ENCODE data around the gene BEND5. TPM values are rescaled to one million over a fixed set of nuclear protein-coding genes. Genes with fewer than 3 reads are reported as not detected.

BEND5 gene
- total and polyA plus RNA-seq, 2 donors, result 21.8 to 50.2 TPM

DNA sequence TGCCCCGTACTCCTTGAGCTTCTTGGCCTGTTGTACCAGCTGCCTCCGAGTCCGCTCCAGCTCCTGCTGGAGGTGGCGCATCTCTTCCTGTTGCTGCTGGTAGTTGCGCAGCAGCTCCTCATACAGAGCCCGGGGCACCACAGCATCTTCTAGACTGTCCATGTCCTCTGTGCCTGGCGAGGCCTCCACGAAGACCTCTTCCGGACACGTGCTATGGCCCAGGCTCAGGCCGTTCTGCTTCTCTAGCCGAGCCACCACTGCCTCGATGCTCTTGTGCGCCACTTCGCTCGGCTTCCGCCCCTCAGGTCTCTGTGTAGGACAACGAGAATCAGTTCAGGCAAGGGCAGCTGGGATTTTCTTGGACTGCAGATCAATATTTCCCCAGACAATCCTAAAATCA lies 17.7 kb downstream of the BEND5 start:
- WGBS, result 99% methylated on average over 18 of the region's 18 CpGs
- Histone ChIP-seq H3K4me1 (ENCODE audit: control insufficient read depth in 2 of 2, insufficient read depth in 2 of 2, low read length in 2 of 2) (no peaks in the 10 kb centered on the region), H3K27me3 (ENCODE audit: control insufficient read depth in 2 of 2, insufficient read depth in 1 of 2, low read length in 1 of 2) (no peaks in the 10 kb centered on the region), H3K27ac (ENCODE audit: low read depth in 1 of 2, low read length in 1 of 2) (no peak overlapping the region), H3K9me3 (ENCODE audit: control insufficient read depth in 2 of 2, insufficient read depth in 1 of 2, low read length in 1 of 2) (no peaks in the 10 kb centered on the region), H3K36me3 (ENCODE audit: control insufficient read depth in 2 of 2, insufficient read depth in 2 of 2, low read length in 1 of 2) (peaks cover 29 to 52% of the 10 kb centered on the region in 2 donors), H3K4me3 (ENCODE audit: low read length in 2 of 2) (no peak overlapping the region)
- DNase-seq (ENCODE audit: low read depth in 6 of 9, low spot score in 9 of 9), result no peak

DNA sequence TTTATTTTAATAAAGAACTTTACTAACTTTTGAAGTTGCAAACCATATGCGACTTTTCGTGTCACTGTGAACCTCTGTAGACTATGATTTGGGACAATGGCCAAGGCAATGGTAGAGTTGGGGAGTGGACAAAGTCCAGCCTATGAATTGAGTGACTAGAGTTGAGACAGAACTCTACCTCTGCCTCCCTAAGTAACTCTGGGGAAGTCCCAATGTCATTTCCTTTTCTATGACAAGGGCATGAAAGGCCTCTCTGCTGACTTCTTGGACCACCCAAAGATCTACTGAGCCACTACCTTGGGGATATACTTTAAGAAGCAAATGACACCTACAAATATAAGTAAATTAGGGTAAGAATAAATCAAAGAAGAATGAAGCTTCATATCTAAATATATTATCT lies 19.3 kb downstream of the BEND5 start:
- 97% methylated on average over 2 of the region's 2 CpGs for WGBS
- no peaks in the 10 kb centered on the region for H3K27me3 ChIP-seq (ENCODE audit: control insufficient read depth in 2 of 2, insufficient read depth in 1 of 2, low read length in 1 of 2)
- H3K36me3 ChIP-seq (ENCODE audit: control insufficient read depth in 2 of 2, insufficient read depth in 2 of 2, low read length in 1 of 2), result peaks cover 32 to 56% of the 10 kb centered on the region in 2 donors
- DNase-seq (ENCODE audit: low read depth in 6 of 9, low spot score in 9 of 9), result no peak
- no peak overlapping the region for H3K27ac ChIP-seq (ENCODE audit: low read depth in 1 of 2, low read length in 1 of 2)
- no peak overlapping the region for H3K4me3 ChIP-seq (ENCODE audit: low read length in 2 of 2)
- H3K9me3 ChIP-seq (ENCODE audit: control insufficient read depth in 2 of 2, insufficient read depth in 1 of 2, low read length in 1 of 2), result no peaks in the 10 kb centered on the region
- no peaks in the 10 kb centered on the region for H3K4me1 ChIP-seq (ENCODE audit: control insufficient read depth in 2 of 2, insufficient read depth in 2 of 2, low read length in 2 of 2)

DNA sequence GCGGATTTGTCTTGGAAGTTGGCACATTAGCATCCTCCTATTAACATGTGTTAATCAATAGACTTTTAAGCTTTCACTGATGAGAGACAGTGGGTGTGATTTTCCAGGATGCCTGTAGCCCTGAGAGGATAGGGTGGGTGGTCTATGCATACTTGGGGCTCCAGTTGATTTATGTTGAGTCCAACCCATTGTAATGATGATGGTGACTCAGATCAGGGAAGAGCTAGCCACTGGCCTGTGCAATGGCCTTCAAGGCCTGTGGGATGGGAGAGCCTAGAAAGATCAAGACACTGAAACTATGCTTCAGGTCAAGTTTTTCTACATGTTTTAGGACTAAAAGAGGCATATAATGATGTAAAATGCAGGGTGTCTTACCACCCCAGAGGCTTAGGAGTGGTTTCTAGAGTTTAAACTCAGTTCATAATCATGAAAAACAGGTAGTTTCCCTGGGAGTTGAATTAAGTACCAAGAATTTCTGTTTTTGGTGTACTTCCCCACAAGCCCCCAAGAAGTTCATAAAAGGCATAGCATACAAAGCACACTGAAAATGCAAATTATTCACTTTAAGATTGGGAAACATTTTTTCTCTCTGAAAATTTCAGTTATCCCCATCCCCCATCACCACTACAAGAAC lies 19.9 kb downstream of the BEND5 start:
- 100% methylated on average over 1 of the region's 1 CpG for WGBS
- no peak for DNase-seq (ENCODE audit: low read depth in 6 of 9, low spot score in 9 of 9)
- peaks cover 32 to 56% of the 10 kb centered on the region in 2 donors for H3K36me3 ChIP-seq (ENCODE audit: control insufficient read depth in 2 of 2, insufficient read depth in 2 of 2, low read length in 1 of 2)
- H3K27me3 ChIP-seq (ENCODE audit: control insufficient read depth in 2 of 2, insufficient read depth in 1 of 2, low read length in 1 of 2), result no peaks in the 10 kb centered on the region
- H3K4me3 ChIP-seq (ENCODE audit: low read length in 2 of 2), result no peak overlapping the region
- no peaks in the 10 kb centered on the region for H3K4me1 ChIP-seq (ENCODE audit: control insufficient read depth in 2 of 2, insufficient read depth in 2 of 2, low read length in 2 of 2)
- no peak overlapping the region for H3K27ac ChIP-seq (ENCODE audit: low read depth in 1 of 2, low read length in 1 of 2)
- no peaks in the 10 kb centered on the region for H3K9me3 ChIP-seq (ENCODE audit: control insufficient read depth in 2 of 2, insufficient read depth in 1 of 2, low read length in 1 of 2)

DNA sequence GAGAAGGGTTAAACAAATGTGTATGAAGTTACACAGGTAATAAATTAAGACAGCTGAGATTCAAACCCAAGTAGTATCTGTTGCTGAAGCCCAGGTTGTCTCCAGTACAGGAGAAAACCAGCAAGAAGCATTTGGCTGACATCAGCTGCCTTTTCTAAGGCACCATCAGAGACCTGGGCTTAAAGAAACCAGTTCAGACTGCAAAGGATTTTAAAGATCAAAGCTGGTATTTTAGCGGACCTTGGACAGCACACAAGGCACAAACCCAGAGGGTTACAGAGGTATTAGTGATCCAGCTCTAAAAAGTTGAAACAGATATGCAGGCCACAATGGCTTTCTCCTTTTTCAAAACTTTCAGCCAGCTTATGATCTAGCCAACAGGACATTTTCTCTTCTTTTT lies 23.4 kb downstream of the BEND5 start:
- no peak for DNase-seq (ENCODE audit: low read depth in 6 of 9, low spot score in 9 of 9)
- no peak overlapping the region for H3K27ac ChIP-seq (ENCODE audit: low read depth in 1 of 2, low read length in 1 of 2)
- H3K4me3 ChIP-seq (ENCODE audit: low read length in 2 of 2), result no peak overlapping the region
- no peaks in the 10 kb centered on the region for H3K27me3 ChIP-seq (ENCODE audit: control insufficient read depth in 2 of 2, insufficient read depth in 1 of 2, low read length in 1 of 2)
- 94% methylated on average over 1 of the region's 1 CpG for WGBS
- peaks cover 25 to 47% of the 10 kb centered on the region in 2 donors for H3K36me3 ChIP-seq (ENCODE audit: control insufficient read depth in 2 of 2, insufficient read depth in 2 of 2, low read length in 1 of 2)
- no peaks in the 10 kb centered on the region for H3K4me1 ChIP-seq (ENCODE audit: control insufficient read depth in 2 of 2, insufficient read depth in 2 of 2, low read length in 2 of 2)
- H3K9me3 ChIP-seq (ENCODE audit: control insufficient read depth in 2 of 2, insufficient read depth in 1 of 2, low read length in 1 of 2), result no peaks in the 10 kb centered on the region

DNA sequence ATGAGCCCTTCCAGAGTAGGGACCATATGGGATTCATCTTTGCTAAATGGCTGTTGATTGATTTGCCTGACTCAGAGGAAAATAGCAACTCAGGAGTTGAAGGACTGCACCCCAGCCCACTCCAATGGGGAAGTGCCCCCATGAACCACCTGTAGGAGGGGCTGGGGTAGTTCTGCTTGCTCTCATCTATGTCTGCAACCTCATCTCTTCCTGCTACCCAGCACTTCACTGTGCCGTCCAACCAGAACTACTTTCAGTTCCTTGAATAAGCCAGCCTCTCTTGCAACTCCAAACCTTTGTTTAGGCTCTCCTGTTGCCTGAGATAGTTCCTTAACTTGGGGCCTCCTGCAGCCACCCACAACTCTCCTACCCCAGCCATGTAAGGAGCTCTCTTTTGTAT lies 26.6 kb downstream of the BEND5 start:
- H3K4me1 ChIP-seq (ENCODE audit: control insufficient read depth in 2 of 2, insufficient read depth in 2 of 2, low read length in 2 of 2), result no peaks in the 10 kb centered on the region
- H3K4me3 ChIP-seq (ENCODE audit: low read length in 2 of 2), result no peak overlapping the region
- DNase-seq (ENCODE audit: low read depth in 6 of 9, low spot score in 9 of 9), result peak in 1 of 9 donors; percentile 2
- no peaks in the 10 kb centered on the region for H3K9me3 ChIP-seq (ENCODE audit: control insufficient read depth in 2 of 2, insufficient read depth in 1 of 2, low read length in 1 of 2)
- H3K27ac ChIP-seq (ENCODE audit: low read depth in 1 of 2, low read length in 1 of 2), result no peak overlapping the region
- 79% methylated on average over 1 of the region's 1 CpG for WGBS
- H3K27me3 ChIP-seq (ENCODE audit: control insufficient read depth in 2 of 2, insufficient read depth in 1 of 2, low read length in 1 of 2), result no peaks in the 10 kb centered on the region
- H3K36me3 ChIP-seq (ENCODE audit: control insufficient read depth in 2 of 2, insufficient read depth in 2 of 2, low read length in 1 of 2), result peaks cover 21 to 25% of the 10 kb centered on the region in 2 donors

DNA sequence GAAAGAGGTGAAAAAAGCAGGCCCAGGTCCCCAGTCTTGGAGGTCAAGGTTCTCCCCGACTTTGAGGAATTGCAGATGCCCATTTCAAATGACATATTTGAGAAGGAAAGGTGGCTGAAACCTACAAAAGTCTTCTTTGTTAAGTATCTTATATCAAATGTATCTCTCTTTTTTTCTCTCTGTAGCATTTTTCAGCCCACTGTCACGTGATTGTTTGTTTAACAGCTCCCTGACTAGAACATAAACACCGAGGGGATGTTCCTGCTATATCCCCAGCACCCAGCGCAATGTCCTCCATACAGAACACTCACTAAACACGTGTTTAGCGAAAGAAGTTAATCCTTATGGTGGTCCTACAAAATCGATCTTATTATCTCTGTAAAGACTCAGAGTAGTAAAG lies 27.6 kb downstream of the BEND5 start:
- Histone ChIP-seq H3K4me1 (ENCODE audit: control insufficient read depth in 2 of 2, insufficient read depth in 2 of 2, low read length in 2 of 2) (peaks cover 0 to 2% of the 10 kb centered on the region in 2 donors), H3K27ac (ENCODE audit: low read depth in 1 of 2, low read length in 1 of 2) (no peak overlapping the region), H3K36me3 (ENCODE audit: control insufficient read depth in 2 of 2, insufficient read depth in 2 of 2, low read length in 1 of 2) (peaks cover 17 to 32% of the 10 kb centered on the region in 2 donors), H3K9me3 (ENCODE audit: control insufficient read depth in 2 of 2, insufficient read depth in 1 of 2, low read length in 1 of 2) (no peaks in the 10 kb centered on the region), H3K4me3 (ENCODE audit: low read length in 2 of 2) (no peak overlapping the region), H3K27me3 (ENCODE audit: control insufficient read depth in 2 of 2, insufficient read depth in 1 of 2, low read length in 1 of 2) (no peaks in the 10 kb centered on the region)
- DNase-seq (ENCODE audit: low read depth in 6 of 9, low spot score in 9 of 9), result no peak
- WGBS, result 95% methylated on average over 7 of the region's 7 CpGs

DNA sequence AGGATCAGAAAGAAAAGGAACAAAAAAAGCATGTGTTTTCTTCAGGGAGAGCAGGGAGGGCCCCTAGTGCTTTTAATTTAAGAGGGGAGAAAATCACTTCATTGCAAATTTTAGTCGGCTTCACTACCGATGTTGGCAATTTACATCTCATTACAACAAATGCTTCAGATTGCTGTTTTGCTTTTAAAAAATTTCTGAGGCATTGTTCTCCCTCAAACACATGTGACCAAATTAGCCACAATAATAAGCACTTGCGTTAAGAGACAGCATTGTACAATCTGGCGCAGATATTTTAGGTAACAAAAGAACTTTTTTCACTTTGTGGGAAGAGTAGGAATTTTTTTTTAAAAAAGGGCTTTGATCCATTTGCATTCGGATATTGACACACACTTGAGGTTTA lies 29.8 kb downstream of the BEND5 start:
- peaks cover 14 to 30% of the 10 kb centered on the region in 2 donors for H3K36me3 ChIP-seq (ENCODE audit: control insufficient read depth in 2 of 2, insufficient read depth in 2 of 2, low read length in 1 of 2)
- no peak for DNase-seq (ENCODE audit: low read depth in 6 of 9, low spot score in 9 of 9)
- no peak overlapping the region for H3K27ac ChIP-seq (ENCODE audit: low read depth in 1 of 2, low read length in 1 of 2)
- no peaks in the 10 kb centered on the region for H3K9me3 ChIP-seq (ENCODE audit: control insufficient read depth in 2 of 2, insufficient read depth in 1 of 2, low read length in 1 of 2)
- H3K4me1 ChIP-seq (ENCODE audit: control insufficient read depth in 2 of 2, insufficient read depth in 2 of 2, low read length in 2 of 2), result peaks cover 0 to 2% of the 10 kb centered on the region in 2 donors
- 94% methylated on average over 5 of the region's 5 CpGs for WGBS
- no peaks in the 10 kb centered on the region for H3K27me3 ChIP-seq (ENCODE audit: control insufficient read depth in 2 of 2, insufficient read depth in 1 of 2, low read length in 1 of 2)
- H3K4me3 ChIP-seq (ENCODE audit: low read length in 2 of 2), result no peak overlapping the region

DNA sequence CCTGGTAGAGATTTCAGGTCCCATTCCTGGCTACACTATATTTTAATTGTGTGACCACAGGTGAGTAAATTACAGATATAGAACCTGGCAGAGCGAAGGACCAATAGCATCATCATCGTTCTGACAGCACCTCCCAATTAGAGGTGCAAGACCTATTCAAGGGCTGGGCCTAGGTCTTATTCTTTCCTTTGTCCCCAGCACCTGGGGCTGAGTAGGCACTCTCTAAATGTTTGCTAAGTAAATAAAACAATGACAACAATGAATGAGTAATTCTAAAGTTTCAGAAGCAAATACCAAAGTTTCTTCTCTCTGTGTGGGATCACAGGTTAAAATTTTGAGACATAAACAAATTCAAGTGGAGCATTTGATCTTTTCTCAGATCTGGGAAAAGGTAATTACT lies 32.7 kb downstream of the BEND5 start:
- no peak for DNase-seq (ENCODE audit: low read depth in 6 of 9, low spot score in 9 of 9)
- WGBS, result 96% methylated on average over 2 of the region's 2 CpGs
- peaks cover 19 to 22% of the 10 kb centered on the region in 2 donors for H3K36me3 ChIP-seq (ENCODE audit: control insufficient read depth in 2 of 2, insufficient read depth in 2 of 2, low read length in 1 of 2)

DNA sequence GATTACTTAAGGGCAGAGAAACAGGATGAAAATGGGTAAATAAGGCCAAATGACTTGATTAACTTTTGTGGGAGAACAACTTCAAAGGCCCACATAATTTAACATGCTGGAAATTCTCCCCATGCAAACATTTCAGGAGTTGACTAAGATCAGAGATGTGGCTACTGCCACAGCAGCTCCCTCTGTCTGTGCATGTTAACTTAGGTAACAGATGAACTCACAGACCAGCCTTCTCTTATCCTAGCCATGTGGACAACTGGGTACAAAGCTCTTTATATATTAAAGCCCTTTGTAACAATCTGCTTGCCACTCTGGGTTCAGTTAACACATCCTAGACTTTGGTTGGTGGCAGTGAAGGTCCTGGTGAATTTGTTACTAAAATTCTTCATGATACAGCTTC lies 33.2 kb downstream of the BEND5 start:
- Histone ChIP-seq H3K27me3 (ENCODE audit: control insufficient read depth in 2 of 2, insufficient read depth in 1 of 2, low read length in 1 of 2) (no peaks in the 10 kb centered on the region), H3K4me1 (ENCODE audit: control insufficient read depth in 2 of 2, insufficient read depth in 2 of 2, low read length in 2 of 2) (peaks cover 0 to 2% of the 10 kb centered on the region in 2 donors), H3K9me3 (ENCODE audit: control insufficient read depth in 2 of 2, insufficient read depth in 1 of 2, low read length in 1 of 2) (no peaks in the 10 kb centered on the region), H3K36me3 (ENCODE audit: control insufficient read depth in 2 of 2, insufficient read depth in 2 of 2, low read length in 1 of 2) (peaks cover 19 to 24% of the 10 kb centered on the region in 2 donors), H3K27ac (ENCODE audit: low read depth in 1 of 2, low read length in 1 of 2) (no peak overlapping the region), H3K4me3 (ENCODE audit: low read length in 2 of 2) (no peak overlapping the region)
- DNase-seq (ENCODE audit: low read depth in 6 of 9, low spot score in 9 of 9), result no peak

More for the DNA sequence above, 32.7 kb downstream of the BEND5 start:
- no peaks in the 10 kb centered on the region for H3K27me3 ChIP-seq (ENCODE audit: control insufficient read depth in 2 of 2, insufficient read depth in 1 of 2, low read length in 1 of 2)
- H3K4me1 ChIP-seq (ENCODE audit: control insufficient read depth in 2 of 2, insufficient read depth in 2 of 2, low read length in 2 of 2), result peaks cover 0 to 2% of the 10 kb centered on the region in 2 donors
- H3K9me3 ChIP-seq (ENCODE audit: control insufficient read depth in 2 of 2, insufficient read depth in 1 of 2, low read length in 1 of 2), result no peaks in the 10 kb centered on the region
- no peak overlapping the region for H3K4me3 ChIP-seq (ENCODE audit: low read length in 2 of 2)
- H3K27ac ChIP-seq (ENCODE audit: low read depth in 1 of 2, low read length in 1 of 2), result no peak overlapping the region
